Measurements from ENCODE around the gene CFLAR.
"Not testable (repeated sequence)": the region's sequence is repeated elsewhere in the genome, so short reads cannot be mapped to it uniquely, and the experiment has no call there.

DNA sequence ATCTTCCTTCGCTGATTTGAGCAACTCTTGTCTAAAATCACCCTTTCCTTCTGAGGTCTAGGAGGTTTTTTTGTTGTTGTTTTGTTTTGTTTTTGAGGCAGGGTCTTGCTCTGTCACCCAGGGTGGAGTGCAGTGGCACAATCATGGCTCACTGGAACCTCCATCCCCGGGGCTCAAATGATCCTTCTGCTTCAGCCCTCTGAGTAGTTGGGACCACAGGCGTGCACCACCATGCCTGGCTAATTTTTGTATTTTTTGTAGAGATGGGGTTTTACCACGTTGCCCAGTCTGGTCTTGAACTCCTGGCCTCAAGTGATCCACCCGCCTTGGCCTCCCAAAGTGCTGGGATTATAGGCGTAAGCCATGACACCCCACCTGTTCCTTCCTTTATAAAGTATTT, 68.3 kb downstream of the CFLAR start:
- TF ChIP-seq TAF15 (IDR thresholded peaks at IDR 0.05; ENCODE audit: low read depth, low read length, poor library complexity, severe bottlenecking); ZKSCAN1 (IDR thresholded peaks at IDR 0.05; ENCODE audit: low read length): not testable (repeated sequence)
- TF ChIP-seq, protein P1, sequence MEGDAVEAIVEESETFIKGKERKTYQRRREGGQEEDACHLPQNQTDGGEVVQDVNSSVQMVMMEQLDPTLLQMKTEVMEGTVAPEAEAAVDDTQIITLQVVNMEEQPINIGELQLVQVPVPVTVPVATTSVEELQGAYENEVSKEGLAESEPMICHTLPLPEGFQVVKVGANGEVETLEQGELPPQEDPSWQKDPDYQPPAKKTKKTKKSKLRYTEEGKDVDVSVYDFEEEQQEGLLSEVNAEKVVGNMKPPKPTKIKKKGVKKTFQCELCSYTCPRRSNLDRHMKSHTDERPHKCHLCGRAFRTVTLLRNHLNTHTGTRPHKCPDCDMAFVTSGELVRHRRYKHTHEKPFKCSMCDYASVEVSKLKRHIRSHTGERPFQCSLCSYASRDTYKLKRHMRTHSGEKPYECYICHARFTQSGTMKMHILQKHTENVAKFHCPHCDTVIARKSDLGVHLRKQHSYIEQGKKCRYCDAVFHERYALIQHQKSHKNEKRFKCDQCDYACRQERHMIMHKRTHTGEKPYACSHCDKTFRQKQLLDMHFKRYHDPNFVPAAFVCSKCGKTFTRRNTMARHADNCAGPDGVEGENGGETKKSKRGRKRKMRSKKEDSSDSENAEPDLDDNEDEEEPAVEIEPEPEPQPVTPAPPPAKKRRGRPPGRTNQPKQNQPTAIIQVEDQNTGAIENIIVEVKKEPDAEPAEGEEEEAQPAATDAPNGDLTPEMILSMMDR (CRISPR knock-in tag; IDR thresholded peaks at IDR 0.05), result not testable (repeated sequence)
